ENCODE measurements around the gene ELMO1. TPM values are rescaled to one million over a fixed set of nuclear protein-coding genes. Genes with fewer than 3 reads are reported as not detected.

ELMO1 gene
- total RNA-seq, 1 experiment from 2014 or later: 7.8 TPM

- H3K4me2 ChIP-seq (ENCODE audit: insufficient read depth, insufficient read length, low read length): no peak overlapping the region
Measured at GRCh38 chr7:36868727-36869411, 579.8 kb downstream of the ELMO1 start.

More at GRCh38 chr7:36868727-36869411, 579.8 kb downstream of the ELMO1 start:
- Histone ChIP-seq H3K23ac (ENCODE audit: insufficient read length, low read depth, low read length) (no peak overlapping the region), H3K56ac (ENCODE audit: insufficient read length, low read depth, low read length) (no peak overlapping the region), H2BK15ac (ENCODE audit: low read depth, low read length) (no peak overlapping the region), H2BK12ac (ENCODE audit: insufficient read length, low read depth, low read length) (no peak overlapping the region), H3K27me3 (ENCODE audit: insufficient read depth, low read length) (no peaks in the 10 kb centered on the region), H2AFZ (ENCODE audit: low read length) (no peak overlapping the region), H4K8ac (replicated peaks; ENCODE audit: insufficient read length, low read depth, low read length) (no peak overlapping the region), H2AK5ac (ENCODE audit: insufficient read length, low read length) (no peak overlapping the region), H2BK120ac (ENCODE audit: low read depth, low read length, poor library complexity, severe bottlenecking) (no peak overlapping the region), H3K18ac (ENCODE audit: insufficient read length, low read depth, low read length) (no peak overlapping the region), H3K23me2 (ENCODE audit: insufficient read length, low read depth, low read length, poor library complexity, severe bottlenecking) (no peaks in the 10 kb centered on the region), H3K79me1 (ENCODE audit: insufficient read depth, low read depth, low read length, poor library complexity, severe bottlenecking) (no peaks in the 10 kb centered on the region), H2BK20ac (ENCODE audit: low read depth, low read length, poor library complexity, severe bottlenecking) (no peak overlapping the region), H4K20me1 (ENCODE audit: control insufficient read depth, insufficient read depth, insufficient read length) (no peaks in the 10 kb centered on the region), H4K5ac (ENCODE audit: insufficient read length, low read depth, low read length) (no peak overlapping the region), H3K9ac (ENCODE audit: extremely low read depth, insufficient read length, low read length) (no peak overlapping the region), H3K4me1 (ENCODE audit: insufficient read depth, low read length) (peaks cover 3% of the 10 kb centered on the region; the same call in 1 of the 2 replicates), H2BK5ac (ENCODE audit: insufficient read length, low read length) (no peak overlapping the region), H3K14ac (ENCODE audit: insufficient read depth, low read length) (no peak overlapping the region), H3K4ac (ENCODE audit: low read depth, low read length) (no peak overlapping the region), H4K91ac (ENCODE audit: insufficient read length, low read depth, low read length) (no peak overlapping the region), H3T11ph (ENCODE audit: low read length) (no peak overlapping the region), H3K79me2 (ENCODE audit: insufficient read depth, low read length) (no peaks in the 10 kb centered on the region), H3K27ac (ENCODE audit: insufficient read length, low read depth, low read length) (no peak overlapping the region), H3K9me3 (ENCODE audit: control insufficient read depth, low read depth, low read length) (no peaks in the 10 kb centered on the region)
- no peaks in the 10 kb centered on the region; the same call in 1 of the 2 replicates for H3K27me3 Mint-ChIP-seq (ENCODE audit: low read depth)
- no CpG with 5 or more reads among the region's 7 CpGs for WGBS (ENCODE audit: extremely low coverage, insufficient read length, low lambda C conversion rate)
- peaks cover 11 to 19% of the 10 kb centered on the region in 2 experiments for H3K4me1 Mint-ChIP-seq
- H3K27ac Mint-ChIP-seq: no peak overlapping the region; a peak in 1 of 7 replicates
- H3K36me3 Mint-ChIP-seq (ENCODE audit: insufficient read depth in 1 of 3, low read depth in 3 of 3): peaks cover 0 to 2% (median 0%) of the 10 kb centered on the region in 3 experiments; a peak in 1 of 7 replicates
- no peak for DNase-seq
- no peaks in the 10 kb centered on the region; a peak in 1 of 5 replicates for H3K9me3 Mint-ChIP-seq
- H3K4me3 Mint-ChIP-seq: no peak overlapping the region
- no peak for TF ChIP-seq CTCF (conservative IDR thresholded peaks at IDR 0.05)
